Panc1 (cell line): Measurements from ENCODE around the gene MPZL1.

Experiments used
- POLR2AphosphoS5 ChIP-seq: IDR thresholded peaks from 2 replicates; pipeline ENCODE4 v1.6.1; 2012; ENCODE audit warnings: mild to moderate bottlenecking, low read depth, low read length, moderate library complexity
- SIN3A ChIP-seq: IDR thresholded peaks from 2 replicates; pipeline ENCODE4 v1.6.1; 2012; ENCODE audit warnings: low read depth, mild to moderate bottlenecking, low read length, moderate library complexity, borderline replicate concordance; ENCODE audit not compliant: insufficient read depth
- TF ChIP-seq, protein P1 (sequence below): fragments of 450-650 bp; IDR thresholded peaks from 2 replicates; pipeline ENCODE4 v1.5.1; 2017; ENCODE audit warnings: mild to moderate bottlenecking
- TF ChIP-seq, protein P2 (sequence below), 2 experiments: IDR thresholded peaks; 2 replicates each; pipeline ENCODE4 v1.6.1; 2011 to 2012; ENCODE audit warnings: low read depth in 2 of 2, control low read depth in 1 of 2, low read length in 1 of 2, mild to moderate bottlenecking in 1 of 2, moderate library complexity in 1 of 2; ENCODE audit not compliant: insufficient read depth in 1 of 2

DNA sequence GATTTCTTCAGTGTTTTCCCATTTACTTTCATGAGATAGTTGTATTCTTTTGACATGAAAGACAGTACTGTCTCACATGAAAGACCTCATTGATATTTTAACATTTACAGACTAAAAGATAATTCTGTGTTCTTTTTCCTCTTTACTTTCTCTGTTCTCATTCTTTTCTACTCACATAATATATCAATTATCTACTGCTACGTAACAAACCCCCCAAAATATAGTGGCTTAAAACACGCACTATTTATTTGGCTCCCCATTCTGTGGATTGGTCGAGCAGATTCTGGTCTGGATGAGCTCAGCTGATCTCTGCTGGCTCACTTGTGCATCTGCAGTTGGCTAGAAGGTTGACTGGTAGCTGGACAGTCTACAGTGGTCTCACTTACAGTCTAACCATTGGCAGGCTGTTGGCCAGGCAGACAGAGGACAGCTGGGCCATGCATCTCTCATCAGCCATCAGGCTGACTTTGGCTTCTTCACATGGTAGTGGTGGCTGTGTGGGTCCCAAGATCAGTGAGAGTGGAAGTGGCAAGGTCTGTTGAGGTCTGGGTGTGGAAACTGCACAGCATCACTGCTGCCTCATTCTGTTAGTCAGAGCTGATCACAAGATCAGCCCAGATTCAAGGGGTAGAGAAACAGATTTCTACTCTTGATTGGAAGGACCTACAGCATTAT is 63.2 kb downstream of the MPZL1 start:
- TF ChIP-seq, protein P1, sequence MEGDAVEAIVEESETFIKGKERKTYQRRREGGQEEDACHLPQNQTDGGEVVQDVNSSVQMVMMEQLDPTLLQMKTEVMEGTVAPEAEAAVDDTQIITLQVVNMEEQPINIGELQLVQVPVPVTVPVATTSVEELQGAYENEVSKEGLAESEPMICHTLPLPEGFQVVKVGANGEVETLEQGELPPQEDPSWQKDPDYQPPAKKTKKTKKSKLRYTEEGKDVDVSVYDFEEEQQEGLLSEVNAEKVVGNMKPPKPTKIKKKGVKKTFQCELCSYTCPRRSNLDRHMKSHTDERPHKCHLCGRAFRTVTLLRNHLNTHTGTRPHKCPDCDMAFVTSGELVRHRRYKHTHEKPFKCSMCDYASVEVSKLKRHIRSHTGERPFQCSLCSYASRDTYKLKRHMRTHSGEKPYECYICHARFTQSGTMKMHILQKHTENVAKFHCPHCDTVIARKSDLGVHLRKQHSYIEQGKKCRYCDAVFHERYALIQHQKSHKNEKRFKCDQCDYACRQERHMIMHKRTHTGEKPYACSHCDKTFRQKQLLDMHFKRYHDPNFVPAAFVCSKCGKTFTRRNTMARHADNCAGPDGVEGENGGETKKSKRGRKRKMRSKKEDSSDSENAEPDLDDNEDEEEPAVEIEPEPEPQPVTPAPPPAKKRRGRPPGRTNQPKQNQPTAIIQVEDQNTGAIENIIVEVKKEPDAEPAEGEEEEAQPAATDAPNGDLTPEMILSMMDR, result no peak
- TF ChIP-seq POLR2AphosphoS5 (no peak), SIN3A (no peak)
- TF ChIP-seq, protein P2, sequence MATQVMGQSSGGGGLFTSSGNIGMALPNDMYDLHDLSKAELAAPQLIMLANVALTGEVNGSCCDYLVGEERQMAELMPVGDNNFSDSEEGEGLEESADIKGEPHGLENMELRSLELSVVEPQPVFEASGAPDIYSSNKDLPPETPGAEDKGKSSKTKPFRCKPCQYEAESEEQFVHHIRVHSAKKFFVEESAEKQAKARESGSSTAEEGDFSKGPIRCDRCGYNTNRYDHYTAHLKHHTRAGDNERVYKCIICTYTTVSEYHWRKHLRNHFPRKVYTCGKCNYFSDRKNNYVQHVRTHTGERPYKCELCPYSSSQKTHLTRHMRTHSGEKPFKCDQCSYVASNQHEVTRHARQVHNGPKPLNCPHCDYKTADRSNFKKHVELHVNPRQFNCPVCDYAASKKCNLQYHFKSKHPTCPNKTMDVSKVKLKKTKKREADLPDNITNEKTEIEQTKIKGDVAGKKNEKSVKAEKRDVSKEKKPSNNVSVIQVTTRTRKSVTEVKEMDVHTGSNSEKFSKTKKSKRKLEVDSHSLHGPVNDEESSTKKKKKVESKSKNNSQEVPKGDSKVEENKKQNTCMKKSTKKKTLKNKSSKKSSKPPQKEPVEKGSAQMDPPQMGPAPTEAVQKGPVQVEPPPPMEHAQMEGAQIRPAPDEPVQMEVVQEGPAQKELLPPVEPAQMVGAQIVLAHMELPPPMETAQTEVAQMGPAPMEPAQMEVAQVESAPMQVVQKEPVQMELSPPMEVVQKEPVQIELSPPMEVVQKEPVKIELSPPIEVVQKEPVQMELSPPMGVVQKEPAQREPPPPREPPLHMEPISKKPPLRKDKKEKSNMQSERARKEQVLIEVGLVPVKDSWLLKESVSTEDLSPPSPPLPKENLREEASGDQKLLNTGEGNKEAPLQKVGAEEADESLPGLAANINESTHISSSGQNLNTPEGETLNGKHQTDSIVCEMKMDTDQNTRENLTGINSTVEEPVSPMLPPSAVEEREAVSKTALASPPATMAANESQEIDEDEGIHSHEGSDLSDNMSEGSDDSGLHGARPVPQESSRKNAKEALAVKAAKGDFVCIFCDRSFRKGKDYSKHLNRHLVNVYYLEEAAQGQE (IDR thresholded peaks at IDR 0.05; ENCODE audit: insufficient read depth in 1 of 2, low read depth in 2 of 2, low read length in 1 of 2), result no peak
